H9 (cell line): Measurements from ENCODE around the gene DBNDD2. TPM values are rescaled to one million over a fixed set of nuclear protein-coding genes. Genes with fewer than 3 reads are reported as not detected.

Source experiments
- DNase-seq: peaks from one replicate; pipeline ENCODE4 v3.0.0-alpha.2; 2017
- H2AFZ ChIP-seq: one replicate; pipeline ENCODE4 v1.6.1; 2013; ENCODE audit warnings: mild to moderate bottlenecking, low read length, control low read depth, moderate library complexity
- H2AK5ac ChIP-seq: 2 replicates; pipeline ENCODE4 v1.6.1; 2013; ENCODE audit warnings: low read length, control low read depth, mixed read lengths; ENCODE audit not compliant: insufficient read length
- H2BK120ac ChIP-seq: one replicate; pipeline ENCODE4 v1.6.1; 2013; ENCODE audit warnings: low read depth, mild to moderate bottlenecking, low read length, control low read depth, inconsistent platforms; ENCODE audit not compliant: poor library complexity, severe bottlenecking
- H2BK12ac ChIP-seq: 2 replicates; pipeline ENCODE4 v1.6.1; 2013; ENCODE audit warnings: low read length, control low read depth, mixed read lengths, low read depth; ENCODE audit not compliant: insufficient read length
- H2BK15ac ChIP-seq: 2 replicates; pipeline ENCODE4 v1.6.1; 2013; ENCODE audit warnings: low read depth, low read length, control low read depth
- H2BK20ac ChIP-seq: one replicate; pipeline ENCODE4 v1.6.1; 2013; ENCODE audit warnings: low read depth, mild to moderate bottlenecking, low read length, control low read depth, inconsistent platforms; ENCODE audit not compliant: poor library complexity, severe bottlenecking
- H2BK5ac ChIP-seq: 2 replicates; pipeline ENCODE4 v1.6.1; 2013; ENCODE audit warnings: low read length, control low read depth, mixed read lengths; ENCODE audit not compliant: insufficient read length
- H3K14ac ChIP-seq: 2 replicates; pipeline ENCODE4 v1.6.1; 2013; ENCODE audit warnings: low read length, control low read depth; ENCODE audit not compliant: insufficient read depth
- H3K18ac ChIP-seq: 2 replicates; pipeline ENCODE4 v1.6.1; 2013; ENCODE audit warnings: low read depth, mild to moderate bottlenecking, mixed read lengths, low read length, control low read depth; ENCODE audit not compliant: insufficient read length
- H3K23ac ChIP-seq: 2 replicates; pipeline ENCODE4 v1.6.1; 2013; ENCODE audit warnings: low read length, control low read depth, mixed read lengths, low read depth; ENCODE audit not compliant: insufficient read length
- H3K23me2 ChIP-seq: 2 replicates; pipeline ENCODE4 v1.6.1; 2013; ENCODE audit warnings: low read depth, mild to moderate bottlenecking, mixed read lengths, low read length, control low read depth; ENCODE audit not compliant: insufficient read length, poor library complexity, severe bottlenecking
- H3K27ac ChIP-seq: 2 replicates; pipeline ENCODE4 v1.5.1; 2013; ENCODE audit warnings: low read length, control low read depth, mixed read lengths, low read depth; ENCODE audit not compliant: insufficient read length
- H3K27me3 ChIP-seq: 2 replicates; pipeline ENCODE4 v1.6.1; 2013; ENCODE audit warnings: low read length, control low read depth, inconsistent platforms; ENCODE audit not compliant: insufficient read depth
- H3K4ac ChIP-seq: 2 replicates; pipeline ENCODE4 v1.6.1; 2013; ENCODE audit warnings: low read depth, mild to moderate bottlenecking, control low read depth, inconsistent platforms, low read length, moderate library complexity
- H3K4me1 ChIP-seq: 2 replicates; pipeline ENCODE4 v1.6.1; 2013; ENCODE audit warnings: low read length, control low read depth, inconsistent platforms; ENCODE audit not compliant: insufficient read depth
- H3K4me2 ChIP-seq: 2 replicates; pipeline ENCODE4 v1.6.1; 2013; ENCODE audit warnings: low read length, control low read depth, mixed read lengths; ENCODE audit not compliant: insufficient read length, insufficient read depth
- H3K56ac ChIP-seq: 2 replicates; pipeline ENCODE4 v1.6.1; 2013; ENCODE audit warnings: low read depth, mild to moderate bottlenecking, mixed read lengths, low read length, control low read depth; ENCODE audit not compliant: insufficient read length
- H3K79me1 ChIP-seq: 2 replicates; pipeline ENCODE4 v1.6.1; 2013; ENCODE audit warnings: low read depth, mild to moderate bottlenecking, moderate library complexity, low read length, control low read depth, inconsistent platforms; ENCODE audit not compliant: insufficient read depth, poor library complexity, severe bottlenecking
- H3K79me2 ChIP-seq: 2 replicates; pipeline ENCODE4 v1.6.1; 2013; ENCODE audit warnings: low read length, control low read depth, inconsistent platforms; ENCODE audit not compliant: insufficient read depth
- H3K9ac ChIP-seq: 2 replicates; pipeline ENCODE4 v1.6.1; 2013; ENCODE audit warnings: low read length, control low read depth, mixed read lengths; ENCODE audit not compliant: insufficient read length; ENCODE audit errors: extremely low read depth
- H3K9me3 ChIP-seq: one replicate; pipeline ENCODE4 v1.6.1; 2013; ENCODE audit warnings: low read depth, low read length, inconsistent platforms; ENCODE audit not compliant: control insufficient read depth
- H3T11ph ChIP-seq: one replicate; pipeline ENCODE4 v1.6.1; 2013; ENCODE audit warnings: mild to moderate bottlenecking, low read length, control low read depth, inconsistent platforms
- H4K20me1 ChIP-seq: one replicate; pipeline ENCODE4 v1.6.1; 2013; ENCODE audit not compliant: control insufficient read depth, insufficient read length, insufficient read depth
- H4K5ac ChIP-seq: 2 replicates; pipeline ENCODE4 v1.6.1; 2013; ENCODE audit warnings: low read depth, mild to moderate bottlenecking, mixed read lengths, low read length, control low read depth; ENCODE audit not compliant: insufficient read length
- H4K8ac ChIP-seq: replicated peaks from 2 replicates; pipeline ENCODE4 v1.6.1; 2013; ENCODE audit warnings: low read length, control low read depth, mixed read lengths, low read depth; ENCODE audit not compliant: insufficient read length
- H4K91ac ChIP-seq: 2 replicates; pipeline ENCODE4 v1.6.1; 2013; ENCODE audit warnings: low read depth, mild to moderate bottlenecking, moderate library complexity, mixed read lengths, low read length, control low read depth; ENCODE audit not compliant: insufficient read length
- H3K27ac Mint-ChIP-seq, 3 experiments: 2 replicates in 2 of 3; 3 replicates in 1 of 3; pipeline ENCODE4 v1.8.0; 2020 to 2021; ENCODE audit warnings: mixed read lengths in 3 of 3, mild to moderate bottlenecking in 1 of 3, moderate library complexity in 1 of 3
- H3K27me3 Mint-ChIP-seq: 2 replicates; pipeline ENCODE4 v1.8.0; 2021; ENCODE audit warnings: low read depth, mild to moderate bottlenecking, moderate library complexity, mixed read lengths
- H3K36me3 Mint-ChIP-seq, 3 experiments: 2 replicates in 2 of 3; 3 replicates in 1 of 3; pipeline ENCODE4 v1.8.0; 2020 to 2021; ENCODE audit warnings: low read depth in 3 of 3, mixed read lengths in 3 of 3; ENCODE audit not compliant: insufficient read depth in 1 of 3
- H3K4me1 Mint-ChIP-seq, 2 experiments: 2 replicates each; pipeline ENCODE4 v1.8.0; 2020; ENCODE audit warnings: mixed read lengths in 2 of 2
- H3K4me3 Mint-ChIP-seq, 2 experiments: 2 replicates in 1 of 2; 3 replicates in 1 of 2; pipeline ENCODE4 v1.8.0; 2020 to 2021; ENCODE audit warnings: mild to moderate bottlenecking in 2 of 2, mixed read lengths in 2 of 2, moderate library complexity in 1 of 2
- H3K9me3 Mint-ChIP-seq, 2 experiments: 2 replicates in 1 of 2; 3 replicates in 1 of 2; pipeline ENCODE4 v1.8.0; 2020; ENCODE audit warnings: mild to moderate bottlenecking in 2 of 2, mixed read lengths in 2 of 2, moderate library complexity in 1 of 2
- CTCF ChIP-seq: fragments of 200-600 bp; sonication (generic); conservative IDR thresholded peaks from 3 replicates; pipeline ENCODE4 v1.8.0; 2021; ENCODE audit warnings: antibody characterized with exemption, mild to moderate bottlenecking
- WGBS: extraction: QIAGEN DNeasy Blood & Tissue Kit; methylation state at CpG from one replicate; pipeline ENCODE4 v1.1.7; 2013; ENCODE audit warnings: missing lambda C conversion rate, low lambda C conversion rate, mixed read lengths; ENCODE audit not compliant: insufficient read length; ENCODE audit errors: extremely low coverage; 5-methylcytosine and 5-hydroxymethylcytosine counted together
- total RNA-seq: library from RNA; stranded (reverse); gene quantifications from 2 replicates; pipeline ENCODE4 v1.2.1, GENCODE V29; 2021

The DBNDD2 gene
- total RNA-seq, 1 experiment from 2014 or later, result 39.1 TPM

GRCh38 chr20:45440891-45441685 is 33.0 kb downstream of the DBNDD2 start:
- Mint-ChIP-seq H3K4me3 (no peak overlapping the region), H3K27me3 (peaks cover 5% of the 10 kb centered on the region), H3K36me3 (no peaks in the 10 kb centered on the region), H3K27ac (no peak overlapping the region), H3K4me1 (peaks cover 23 to 40% of the 10 kb centered on the region in 2 experiments), H3K9me3 (no peaks in the 10 kb centered on the region; a peak in 1 of 5 replicates)
- no peak for TF ChIP-seq CTCF
- H2BK5ac ChIP-seq, result no peak overlapping the region
- WGBS, result no CpG with 5 or more reads among the region's 5 CpGs
- no peak overlapping the region for H2BK120ac ChIP-seq
- H2BK12ac ChIP-seq, result no peak overlapping the region
- H3K14ac ChIP-seq, result no peak overlapping the region
- H3K23ac ChIP-seq, result no peak overlapping the region
- no peak overlapping the region for H2AK5ac ChIP-seq
- no peak overlapping the region for H3K4me2 ChIP-seq
- H4K8ac ChIP-seq, result no peak overlapping the region
- no peak overlapping the region for H3K27ac ChIP-seq
- H3K79me1 ChIP-seq, result no peaks in the 10 kb centered on the region
- DNase-seq, result no peak
- H2BK20ac ChIP-seq, result no peak overlapping the region
- H3K79me2 ChIP-seq, result no peaks in the 10 kb centered on the region
- H2AFZ ChIP-seq, result no peak overlapping the region
- H4K20me1 ChIP-seq, result no peaks in the 10 kb centered on the region
- no peaks in the 10 kb centered on the region for H3K27me3 ChIP-seq
- H4K91ac ChIP-seq, result no peak overlapping the region
- no peak overlapping the region for H3T11ph ChIP-seq
- no peaks in the 10 kb centered on the region; the same call in 1 of the 2 replicates for H3K4me1 ChIP-seq
- H3K4ac ChIP-seq, result no peak overlapping the region
- H3K9ac ChIP-seq, result no peak overlapping the region
- no peaks in the 10 kb centered on the region for H3K23me2 ChIP-seq
- no peaks in the 10 kb centered on the region for H3K9me3 ChIP-seq
- H3K18ac ChIP-seq, result no peak overlapping the region
- H4K5ac ChIP-seq, result no peak overlapping the region
- H3K56ac ChIP-seq, result no peak overlapping the region
- no peak overlapping the region for H2BK15ac ChIP-seq
